TTC549 (cell line): ENCODE results near the gene CRYGS.
"Not testable (repeated sequence)": the region's sequence is repeated elsewhere in the genome, so short reads cannot be mapped to it uniquely, and the experiment has no call there.

Source experiments
- FAIRE-seq: peaks from 2 replicates; lab custom pipeline; 2012; peaks lifted over from hg19 to GRCh38; lab: Jason Lieb, UNC

The CRYGS gene

GRCh38 chr3:186519021-186519658 is 25.0 kb downstream of the CRYGS start:
- FAIRE-seq = no peak

DNA sequence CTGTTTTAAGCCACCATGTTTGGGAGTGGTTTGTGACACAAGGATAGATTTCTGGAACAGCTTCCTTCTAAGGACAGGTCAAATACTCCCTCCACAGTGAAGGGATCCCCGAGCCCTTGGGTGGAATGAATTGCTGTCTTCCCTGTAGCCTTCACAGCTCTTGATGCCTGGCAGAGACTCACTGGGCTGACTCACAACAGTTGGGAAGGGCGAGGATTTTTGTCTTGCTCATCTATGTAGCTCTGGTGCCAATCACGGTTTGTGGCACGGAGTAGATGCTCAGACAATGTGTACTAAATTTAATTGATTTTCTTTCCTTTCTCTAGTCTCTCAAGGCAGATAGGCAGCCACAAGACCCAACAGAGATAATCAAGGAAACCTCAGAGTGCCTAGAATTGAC is 27.0 kb downstream of the CRYGS start:
- no peak for FAIRE-seq

GRCh38 chr3:186516646-186517045 is 27.5 kb downstream of the CRYGS start:
- FAIRE-seq = no peak

DNA sequence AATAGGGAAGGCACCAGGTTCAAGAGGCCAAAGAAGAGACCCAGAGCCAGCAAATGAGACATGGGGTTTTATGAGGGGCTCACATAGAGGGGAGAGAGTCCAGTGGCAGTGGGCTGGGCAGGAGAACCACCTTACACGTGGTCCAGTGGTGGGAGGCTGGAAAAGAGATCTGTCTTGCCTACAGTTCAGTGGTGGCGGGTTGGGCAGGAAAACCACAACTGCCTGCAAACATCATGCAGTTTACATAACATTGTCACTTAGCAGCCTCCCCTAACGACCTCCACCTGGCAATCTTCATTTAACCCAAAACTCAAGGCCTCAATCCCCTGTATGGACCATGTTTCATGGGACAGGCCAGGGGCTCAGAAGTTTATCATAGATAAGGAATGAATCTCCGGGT is 29.1 kb downstream of the CRYGS start:
- FAIRE-seq = no peak

GRCh38 chr3:186514296-186515002 is 29.7 kb downstream of the CRYGS start:
- FAIRE-seq = no peak

GRCh38 chr3:186513386-186513785 is 30.8 kb downstream of the CRYGS start:
- FAIRE-seq = no peak

DNA sequence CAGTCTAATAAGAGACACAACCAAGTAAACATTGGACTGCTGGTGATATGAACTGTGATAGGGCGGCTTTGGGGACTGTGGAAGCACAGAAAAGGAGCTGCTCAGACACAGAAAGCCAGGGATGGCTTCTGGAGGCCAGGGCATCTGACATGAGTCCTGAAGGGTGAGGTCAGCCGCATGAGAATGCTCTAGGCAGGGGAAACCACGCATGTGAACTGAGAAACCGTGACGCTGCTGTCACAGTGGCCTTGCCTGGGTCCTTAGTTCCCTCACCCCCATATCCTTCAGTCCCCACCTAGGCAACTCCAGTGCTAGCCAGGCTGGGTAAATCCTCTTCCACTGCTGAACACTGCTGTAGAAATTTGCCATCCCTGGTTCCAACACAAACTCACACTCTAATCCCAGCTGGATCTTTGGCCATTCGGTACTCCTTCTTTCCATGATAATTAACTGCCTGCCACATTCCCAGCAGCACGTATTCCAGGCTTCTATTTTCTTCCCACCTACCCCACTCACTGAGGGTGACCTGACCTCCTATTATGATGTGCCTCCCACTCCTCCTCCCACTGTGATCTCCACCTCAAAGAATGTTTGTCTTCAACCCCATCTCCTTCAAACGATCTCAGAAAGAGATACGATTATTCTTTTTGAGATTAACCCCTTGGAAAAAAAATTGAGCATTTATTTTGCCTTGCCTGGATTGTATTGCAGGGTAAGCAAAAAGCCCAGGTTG is 31.4 kb downstream of the CRYGS start:
- FAIRE-seq = no peak

DNA sequence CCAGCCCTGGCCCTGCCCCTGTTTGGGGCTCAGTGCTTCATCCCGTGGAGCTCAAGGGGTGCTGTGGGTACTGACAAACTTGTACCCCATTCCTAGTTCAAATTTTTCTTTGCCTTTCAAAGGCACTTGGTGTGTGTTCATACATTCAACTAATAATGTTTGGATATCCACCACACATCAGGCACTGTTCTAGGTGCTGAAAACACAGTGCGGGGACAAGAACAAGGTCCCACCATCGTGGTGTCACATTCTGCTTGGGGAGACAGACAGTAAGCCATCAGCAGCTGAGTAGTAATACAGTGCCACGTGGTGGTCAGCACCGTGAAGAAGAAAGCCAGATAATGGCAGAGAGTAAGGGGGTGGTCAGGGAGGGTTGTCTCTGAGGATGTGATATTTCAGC is 32.5 kb downstream of the CRYGS start:
- no peak for FAIRE-seq

GRCh38 chr3:186511245-186511644 is 32.9 kb downstream of the CRYGS start:
- no peak for FAIRE-seq

DNA sequence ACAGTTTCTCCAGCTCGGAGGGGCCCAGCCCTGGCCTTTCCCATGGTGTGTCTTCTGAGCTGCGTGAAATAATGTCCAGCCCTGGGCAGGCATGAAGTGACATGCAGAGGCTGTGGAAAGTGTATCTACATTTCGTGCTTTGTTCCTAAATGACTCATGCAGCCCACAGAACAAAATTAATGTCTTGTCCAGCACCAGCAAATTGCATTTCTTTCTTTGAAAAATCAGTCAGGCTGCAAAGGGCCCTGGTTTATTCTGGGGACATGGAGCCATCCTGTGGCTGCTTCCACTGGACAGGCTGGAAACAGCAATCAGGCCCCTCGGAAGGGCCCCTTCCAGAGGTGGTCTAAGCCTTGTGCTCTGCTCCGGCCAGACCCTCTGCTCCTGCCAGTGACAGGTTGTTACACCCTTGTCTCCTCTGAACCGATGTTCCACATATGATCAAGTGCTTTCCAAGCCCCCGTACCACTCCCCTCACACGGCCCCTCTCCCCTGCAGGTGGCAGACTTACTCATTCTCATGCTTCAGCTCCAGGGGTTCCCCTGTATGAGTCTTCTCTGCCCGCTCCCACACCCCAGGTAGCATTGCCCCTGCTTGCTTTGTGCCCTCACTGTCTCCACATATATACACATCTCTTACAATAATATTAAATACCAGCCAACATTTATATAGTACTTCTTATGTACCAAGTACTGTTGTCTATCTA is 33.7 kb downstream of the CRYGS start:
- no peak for FAIRE-seq

GRCh38 chr3:186509423-186509822 is 34.8 kb downstream of the CRYGS start:
- no peak for FAIRE-seq

DNA sequence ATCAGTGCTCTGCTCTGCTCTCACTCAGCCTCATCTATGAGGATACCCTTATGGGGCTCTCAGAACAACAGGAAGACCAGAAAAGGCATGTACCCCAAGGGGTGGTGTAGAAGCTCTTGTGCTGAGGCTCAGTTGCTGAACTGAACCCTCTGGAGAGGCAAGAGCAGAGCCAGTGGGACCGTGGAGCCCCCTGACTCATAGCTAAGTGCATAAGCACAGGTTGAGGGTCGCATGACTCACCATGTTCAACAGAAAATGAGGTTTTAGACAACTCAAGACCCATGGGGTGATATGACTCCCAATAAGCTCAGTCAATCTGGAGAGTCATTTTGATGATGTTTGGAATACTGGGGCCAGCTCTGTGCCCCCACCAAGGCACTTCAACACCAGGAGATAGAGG is 37.3 kb downstream of the CRYGS start:
- FAIRE-seq = no peak

DNA sequence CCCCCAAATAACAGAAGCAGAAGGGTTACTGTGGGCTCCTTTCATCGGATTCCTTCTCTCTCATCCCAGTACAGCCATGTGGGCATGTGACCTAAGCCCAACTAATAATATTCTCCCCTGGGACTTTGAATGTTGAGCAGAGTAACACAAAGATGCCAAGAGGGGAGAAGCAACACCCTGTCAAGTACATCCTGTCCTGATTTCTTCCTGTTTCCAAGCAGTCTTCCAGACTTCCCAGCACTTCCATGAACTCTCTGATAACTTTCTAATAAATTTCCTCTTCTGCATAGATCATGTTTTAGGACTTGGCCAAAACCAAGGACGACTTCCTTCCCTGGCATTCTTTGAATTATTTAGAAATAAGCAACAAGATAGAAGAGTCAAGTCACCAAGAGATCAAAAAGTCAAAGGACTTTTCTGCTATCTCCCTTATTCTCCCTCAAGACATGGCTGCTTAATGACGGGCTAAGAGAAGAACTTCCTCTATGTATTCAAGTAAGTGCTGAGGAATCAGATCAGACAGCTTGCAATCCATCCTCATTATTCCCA is 37.9 kb downstream of the CRYGS start:
- no peak for FAIRE-seq

- FAIRE-seq = no peak
Observed at GRCh38 chr3:186502966-186503712, 41.0 kb downstream of the CRYGS start.

- no peak for FAIRE-seq
Observed at GRCh38 chr3:186502138-186502948, 41.8 kb downstream of the CRYGS start.

DNA sequence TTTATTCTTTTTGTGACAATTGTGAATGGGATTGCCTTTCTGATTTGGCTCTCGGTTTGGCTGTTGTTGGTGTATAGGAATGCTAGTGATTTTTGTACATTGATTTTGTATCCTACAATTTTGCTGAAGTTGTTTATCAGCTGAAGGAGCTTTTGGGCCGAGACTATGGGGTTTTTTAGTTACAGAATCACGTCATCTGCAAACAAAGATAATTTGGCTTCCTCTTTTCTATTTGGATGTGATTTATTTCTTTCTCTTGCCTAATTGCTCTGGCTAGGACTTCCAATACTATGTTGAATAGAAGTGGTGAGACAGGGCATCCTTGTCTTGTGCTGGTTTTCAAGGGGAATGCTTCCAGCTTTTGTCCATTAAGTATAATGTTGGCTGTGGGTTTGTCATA is 44.2 kb downstream of the CRYGS start:
- FAIRE-seq = not testable (repeated sequence)

DNA sequence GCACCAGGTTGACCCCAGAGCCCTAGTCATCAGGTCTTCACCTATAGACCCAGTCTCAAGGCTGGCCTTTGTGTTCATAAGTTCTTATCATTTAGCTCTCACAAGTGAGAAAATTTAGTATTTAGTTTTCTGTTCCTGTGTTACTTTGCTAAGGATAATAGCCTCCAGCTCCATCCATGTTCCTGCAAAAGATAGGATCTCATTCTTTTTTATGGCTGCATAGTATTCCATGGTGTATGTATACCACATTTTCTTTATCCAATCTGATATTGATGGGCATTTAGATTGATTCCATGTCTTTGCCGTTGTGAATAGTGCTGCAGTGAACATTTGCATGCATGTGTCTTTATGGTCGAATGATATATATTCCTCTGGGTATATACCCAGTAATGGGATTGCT is 46.2 kb downstream of the CRYGS start:
- not testable (repeated sequence) for FAIRE-seq

DNA sequence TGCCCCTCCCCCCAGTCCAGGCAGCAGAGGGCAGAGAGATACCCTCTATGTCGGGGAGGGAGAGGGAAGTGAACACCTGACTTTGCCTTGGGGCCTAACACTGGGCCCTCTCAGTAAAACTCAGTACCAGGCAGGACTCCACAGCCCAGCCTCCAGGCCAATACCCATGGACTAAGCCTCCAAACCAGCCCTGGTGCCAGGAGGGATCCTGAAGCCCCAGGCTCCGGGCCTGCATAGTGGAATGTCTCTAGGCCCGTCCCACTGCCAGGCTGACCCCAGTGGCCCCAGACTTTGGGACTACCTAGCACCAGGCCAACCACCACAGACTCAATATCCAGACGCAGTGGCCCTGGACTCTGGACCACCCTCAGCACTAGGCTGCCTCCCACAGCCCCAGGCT is 46.6 kb downstream of the CRYGS start:
- no peak for FAIRE-seq

DNA sequence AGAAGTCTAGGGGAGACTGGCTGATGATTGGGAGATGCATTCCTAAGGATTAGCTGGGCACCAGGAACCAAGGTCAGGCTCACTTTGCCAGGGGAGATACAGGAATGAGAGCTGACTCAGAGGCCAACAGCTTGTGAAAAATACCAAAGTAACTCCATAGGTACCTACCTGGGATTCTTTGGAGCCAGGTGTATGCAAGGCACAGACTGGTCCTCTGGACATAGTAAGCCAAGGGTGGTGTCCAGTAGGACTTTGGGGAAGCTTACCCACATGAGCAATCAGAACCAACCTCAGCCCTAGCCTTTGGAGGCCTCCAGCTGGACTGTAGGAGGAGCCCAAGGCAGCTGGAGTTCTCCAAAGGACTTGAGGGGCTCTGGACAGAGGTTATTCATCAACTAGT is 47.5 kb downstream of the CRYGS start:
- no peak for FAIRE-seq

GRCh38 chr3:186496016-186496415 is 48.2 kb downstream of the CRYGS start:
- FAIRE-seq = no peak
